ENCODE results near the gene PHF1. TPM values are rescaled to one million over a fixed set of nuclear protein-coding genes. Genes with fewer than 3 reads are reported as not detected.

The PHF1 gene
- polyA plus RNA-seq, 1 donor (not counting 4 experiments of a cell fraction or from before 2014, with no cell fraction given), result 15.8 TPM

DNA sequence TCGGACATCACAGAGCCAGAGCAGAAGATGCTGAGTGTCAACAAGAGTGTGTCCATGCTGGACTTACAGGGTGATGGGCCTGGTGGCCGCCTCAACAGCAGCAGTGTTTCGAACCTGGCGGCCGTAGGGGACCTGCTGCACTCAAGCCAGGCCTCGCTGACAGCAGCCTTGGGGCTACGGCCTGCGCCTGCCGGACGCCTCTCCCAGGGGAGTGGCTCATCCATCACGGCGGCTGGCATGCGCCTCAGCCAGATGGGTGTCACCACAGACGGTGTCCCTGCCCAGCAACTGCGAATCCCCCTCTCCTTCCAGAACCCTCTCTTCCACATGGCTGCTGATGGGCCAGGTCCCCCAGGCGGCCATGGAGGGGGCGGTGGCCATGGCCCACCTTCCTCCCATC is 32.2 kb downstream of the PHF1 start:
- Histone ChIP-seq H3K4me2 (ENCODE audit: control insufficient read depth, extremely low read depth, insufficient read depth, low read depth, low read length) (no peak overlapping the region), H3K9me3 (ENCODE audit: control insufficient read depth, low read depth, low read length) (no peaks in the 10 kb centered on the region), H3K9me1 (ENCODE audit: control insufficient read depth, extremely low read depth, insufficient read depth, low read length) (no peaks in the 10 kb centered on the region), H3K36me3 (ENCODE audit: control insufficient read depth in 2 of 2, extremely low read depth in 1 of 2, insufficient read depth in 2 of 2, low read length in 2 of 2) (peaks cover 10 to 24% of the 10 kb centered on the region in 2 experiments), H3K4me1 (ENCODE audit: control insufficient read depth, extremely low read depth, insufficient read depth, low read length) (no peaks in the 10 kb centered on the region), H3K9ac (ENCODE audit: control insufficient read depth, extremely low read depth, insufficient read depth, low read length) (no peak overlapping the region), H3K27me3 (ENCODE audit: control insufficient read depth, extremely low read depth, insufficient read depth, low read length) (no peaks in the 10 kb centered on the region), H4K20me1 (ENCODE audit: control insufficient read depth, extremely low read depth, insufficient read depth, low read length) (no peaks in the 10 kb centered on the region), H3K4me3 (ENCODE audit: control insufficient read depth in 2 of 3, extremely low read depth in 1 of 3, insufficient read depth in 2 of 3, low read depth in 1 of 3, low read length in 3 of 3) (no peak overlapping the region), H2AFZ (ENCODE audit: control insufficient read depth, low read length) (no peak overlapping the region), H3K27ac (ENCODE audit: control insufficient read depth, insufficient read depth, low read length) (no peak overlapping the region), H3K79me2 (ENCODE audit: control insufficient read depth, insufficient read depth, low read length) (no peaks in the 10 kb centered on the region)
- no peak for DNase-seq (ENCODE audit: low read depth, low spot score)
- TF ChIP-seq, protein P1, sequence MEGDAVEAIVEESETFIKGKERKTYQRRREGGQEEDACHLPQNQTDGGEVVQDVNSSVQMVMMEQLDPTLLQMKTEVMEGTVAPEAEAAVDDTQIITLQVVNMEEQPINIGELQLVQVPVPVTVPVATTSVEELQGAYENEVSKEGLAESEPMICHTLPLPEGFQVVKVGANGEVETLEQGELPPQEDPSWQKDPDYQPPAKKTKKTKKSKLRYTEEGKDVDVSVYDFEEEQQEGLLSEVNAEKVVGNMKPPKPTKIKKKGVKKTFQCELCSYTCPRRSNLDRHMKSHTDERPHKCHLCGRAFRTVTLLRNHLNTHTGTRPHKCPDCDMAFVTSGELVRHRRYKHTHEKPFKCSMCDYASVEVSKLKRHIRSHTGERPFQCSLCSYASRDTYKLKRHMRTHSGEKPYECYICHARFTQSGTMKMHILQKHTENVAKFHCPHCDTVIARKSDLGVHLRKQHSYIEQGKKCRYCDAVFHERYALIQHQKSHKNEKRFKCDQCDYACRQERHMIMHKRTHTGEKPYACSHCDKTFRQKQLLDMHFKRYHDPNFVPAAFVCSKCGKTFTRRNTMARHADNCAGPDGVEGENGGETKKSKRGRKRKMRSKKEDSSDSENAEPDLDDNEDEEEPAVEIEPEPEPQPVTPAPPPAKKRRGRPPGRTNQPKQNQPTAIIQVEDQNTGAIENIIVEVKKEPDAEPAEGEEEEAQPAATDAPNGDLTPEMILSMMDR (optimal IDR thresholded peaks at IDR 0.05 in 1 of 3, IDR thresholded peaks at IDR 0.05 in 1 of 3, conservative IDR thresholded peaks at IDR 0.05 in 1 of 3; ENCODE audit: extremely low read depth in 1 of 3, insufficient read depth in 2 of 3, low read length in 3 of 3), result no peak
- no peak for TF ChIP-seq EZH2 (IDR thresholded peaks at IDR 0.05; ENCODE audit: low read length)
- FAIRE-seq, result no peak
- dilution Hi-C loops (cut with MboI; ENCODE audit: extremely low pct_ligation_motif_present, low sequenced_read_pairs), result no loop called here

DNA sequence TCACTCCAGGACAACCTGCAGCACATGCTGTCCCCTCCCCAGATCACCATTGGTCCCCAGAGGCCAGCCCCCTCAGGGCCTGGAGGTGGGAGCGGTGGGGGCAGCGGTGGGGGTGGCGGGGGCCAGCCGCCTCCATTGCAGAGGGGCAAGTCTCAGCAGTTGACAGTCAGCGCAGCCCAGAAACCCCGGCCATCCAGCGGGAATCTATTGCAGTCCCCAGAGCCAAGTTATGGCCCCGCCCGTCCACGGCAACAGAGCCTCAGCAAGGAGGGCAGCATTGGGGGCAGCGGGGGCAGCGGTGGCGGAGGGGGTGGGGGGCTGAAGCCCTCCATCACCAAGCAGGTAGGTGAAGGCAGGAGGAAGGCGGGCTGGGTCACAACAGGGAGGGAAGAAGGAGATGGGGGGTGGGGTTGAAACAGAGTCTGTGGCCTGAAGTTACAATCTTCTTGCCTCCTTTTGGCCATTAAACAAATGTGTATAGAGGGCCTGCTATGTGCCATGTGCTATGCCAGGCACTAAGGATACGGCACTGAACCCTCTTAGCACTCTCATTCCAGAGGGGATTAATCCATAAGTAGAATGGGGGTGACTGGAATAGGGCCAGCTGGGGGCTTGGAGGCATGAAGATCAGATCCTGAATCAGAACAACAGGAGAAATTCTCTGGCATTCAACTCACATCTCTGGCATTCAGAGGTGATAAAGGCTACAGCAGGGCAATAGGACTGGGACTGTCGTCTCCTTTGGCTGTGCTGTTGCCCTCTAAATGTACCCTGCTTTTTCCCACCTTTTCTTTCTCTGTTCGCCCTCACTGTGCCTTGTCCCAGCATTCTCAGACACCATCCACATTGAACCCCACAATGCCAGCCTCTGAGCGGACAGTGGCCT is 33.0 kb downstream of the PHF1 start:
- FAIRE-seq (no peak), DNase-seq (ENCODE audit: low read depth, low spot score) (no peak)
- Histone ChIP-seq H3K27me3 (ENCODE audit: control insufficient read depth, extremely low read depth, insufficient read depth, low read length) (no peaks in the 10 kb centered on the region), H3K36me3 (ENCODE audit: control insufficient read depth in 2 of 2, extremely low read depth in 1 of 2, insufficient read depth in 2 of 2, low read length in 2 of 2) (peaks cover 5 to 25% of the 10 kb centered on the region in 2 experiments), H2AFZ (ENCODE audit: control insufficient read depth, low read length) (no peak overlapping the region), H3K4me1 (ENCODE audit: control insufficient read depth, extremely low read depth, insufficient read depth, low read length) (no peaks in the 10 kb centered on the region), H3K27ac (ENCODE audit: control insufficient read depth, insufficient read depth, low read length) (no peak overlapping the region), H3K9ac (ENCODE audit: control insufficient read depth, extremely low read depth, insufficient read depth, low read length) (no peak overlapping the region), H3K4me2 (ENCODE audit: control insufficient read depth, extremely low read depth, insufficient read depth, low read depth, low read length) (no peak overlapping the region), H3K4me3 (ENCODE audit: control insufficient read depth in 2 of 3, extremely low read depth in 1 of 3, insufficient read depth in 2 of 3, low read depth in 1 of 3, low read length in 3 of 3) (no peak overlapping the region), H4K20me1 (ENCODE audit: control insufficient read depth, extremely low read depth, insufficient read depth, low read length) (no peaks in the 10 kb centered on the region), H3K9me3 (ENCODE audit: control insufficient read depth, low read depth, low read length) (no peaks in the 10 kb centered on the region), H3K9me1 (ENCODE audit: control insufficient read depth, extremely low read depth, insufficient read depth, low read length) (no peaks in the 10 kb centered on the region), H3K79me2 (ENCODE audit: control insufficient read depth, insufficient read depth, low read length) (no peaks in the 10 kb centered on the region)
- dilution Hi-C loops (cut with MboI; ENCODE audit: extremely low pct_ligation_motif_present, low sequenced_read_pairs), result no loop called here
- TF ChIP-seq EZH2 (IDR thresholded peaks at IDR 0.05; ENCODE audit: low read length), result no peak
- TF ChIP-seq, protein P1 (optimal IDR thresholded peaks at IDR 0.05 in 1 of 3, IDR thresholded peaks at IDR 0.05 in 1 of 3, conservative IDR thresholded peaks at IDR 0.05 in 1 of 3; ENCODE audit: extremely low read depth in 1 of 3, insufficient read depth in 2 of 3, low read length in 3 of 3), result no peak

Measured in keratinocyte (primary cell).